HEK293 (cell line): Measurements from ENCODE around the gene RFX2.

ENCODE experiments used
- CTCF ChIA-PET: fragments of 350-600 bp; formaldehyde crosslinking; extraction: SDS; loops from one replicate; lab custom pipeline; 2021; ENCODE audit warnings: antibody characterized with exemption; lab: Yijun Ruan, JAX
- POLR2A ChIA-PET: fragments of 300-600 bp; formaldehyde crosslinking; extraction: SDS; loops from one replicate; lab custom pipeline; 2020; ENCODE audit warnings: antibody characterized with exemption, inconsistent platforms; lab: Yijun Ruan, JAX
- H3K27ac ChIP-seq: fragments of 200-500 bp; sonication (Bioruptor generic); 2 replicates; pipeline ENCODE4 v1.5.1; 2014; ENCODE audit warnings: low read depth, low read length, control low read depth, inconsistent platforms; ENCODE audit errors: extremely low read depth
- H3K36me3 ChIP-seq, 2 experiments: fragments of 200-500 bp in 1 of 2; sonication (Bioruptor generic) in 1 of 2; 1 replicate in 1 of 2; 2 replicates in 1 of 2; pipeline ENCODE4 v1.5.1; 2014 to 2017; ENCODE audit warnings: inconsistent platforms in 2 of 2, low read length in 2 of 2; ENCODE audit not compliant: control insufficient read depth in 2 of 2, insufficient read depth in 1 of 2
- H3K4me1 ChIP-seq: fragments of 200-500 bp; sonication (Bioruptor generic); 2 replicates; pipeline ENCODE4 v1.5.1; 2014; ENCODE audit warnings: mild to moderate bottlenecking, low read length, inconsistent platforms; ENCODE audit not compliant: control insufficient read depth, insufficient read depth
- H3K4me3 ChIP-seq: 2 replicates; pipeline ENCODE4 v1.5.1; 2011; ENCODE audit warnings: low read depth, mild to moderate bottlenecking, control low read depth, low read length, moderate library complexity
- H3K9me3 ChIP-seq: fragments of 200-500 bp; sonication (Bioruptor generic); 2 replicates; pipeline ENCODE4 v1.5.1; 2014; ENCODE audit warnings: low read depth, low read length, inconsistent platforms; ENCODE audit not compliant: control insufficient read depth, insufficient read depth
- EGR2 ChIP-seq: fragments of 450-650 bp; formaldehyde crosslinking; IDR thresholded peaks from 2 replicates; pipeline ENCODE4 v1.5.1; 2016; ENCODE audit warnings: low read depth, missing biosample characterization, missing genetic modification characterization
- KLF7 ChIP-seq: fragments of 450-650 bp; formaldehyde crosslinking; IDR thresholded peaks from 2 replicates; pipeline ENCODE4 v1.5.1; 2016; ENCODE audit warnings: missing biosample characterization, missing genetic modification characterization, borderline replicate concordance
- MZF1 ChIP-seq: fragments of 450-650 bp; formaldehyde crosslinking; IDR thresholded peaks from 2 replicates; pipeline ENCODE4 v1.5.1; 2017; ENCODE audit warnings: missing biosample characterization, missing genetic modification characterization, borderline replicate concordance
- OVOL3 ChIP-seq: fragments of 450-650 bp; formaldehyde crosslinking; IDR thresholded peaks from 2 replicates; pipeline ENCODE4 v1.5.1; 2016; ENCODE audit warnings: missing biosample characterization, missing genetic modification characterization
- REST ChIP-seq: fragments of 450-650 bp; formaldehyde crosslinking; IDR thresholded peaks from 2 replicates; pipeline ENCODE4 v1.5.1; 2016; ENCODE audit warnings: missing biosample characterization, missing genetic modification characterization
- SCRT1 ChIP-seq: fragments of 450-650 bp; formaldehyde crosslinking; IDR thresholded peaks from 2 replicates; pipeline ENCODE4 v1.5.1; 2016; ENCODE audit warnings: missing biosample characterization, missing genetic modification characterization, borderline replicate concordance
- SCRT2 ChIP-seq: fragments of 450-650 bp; formaldehyde crosslinking; IDR thresholded peaks from 2 replicates; pipeline ENCODE4 v1.5.1; 2016; ENCODE audit warnings: missing biosample characterization, missing genetic modification characterization
- TSHZ1 ChIP-seq: fragments of 450-650 bp; formaldehyde crosslinking; IDR thresholded peaks from 2 replicates; pipeline ENCODE4 v1.5.1; 2016; ENCODE audit warnings: missing biosample characterization, missing genetic modification characterization, borderline replicate concordance
- ZBTB48 ChIP-seq: fragments of 450-650 bp; formaldehyde crosslinking; IDR thresholded peaks from 2 replicates; pipeline ENCODE4 v1.5.1; 2016; ENCODE audit warnings: missing biosample characterization, missing genetic modification characterization
- ZNF121 ChIP-seq: fragments of 450-650 bp; formaldehyde crosslinking; IDR thresholded peaks from 2 replicates; pipeline ENCODE4 v1.5.1; 2016; ENCODE audit warnings: missing biosample characterization, missing genetic modification characterization
- ZNF350 ChIP-seq: fragments of 450-650 bp; formaldehyde crosslinking; IDR thresholded peaks from 2 replicates; pipeline ENCODE4 v1.5.0; 2017; ENCODE audit warnings: missing biosample characterization, mild to moderate bottlenecking, missing genetic modification characterization
- ZNF354C ChIP-seq: fragments of 450-650 bp; formaldehyde crosslinking; IDR thresholded peaks from 2 replicates; pipeline ENCODE4 v1.5.1; 2016; ENCODE audit warnings: missing biosample characterization, missing genetic modification characterization, low read depth, borderline replicate concordance
- ZNF366 ChIP-seq: fragments of 450-650 bp; formaldehyde crosslinking; conservative IDR thresholded peaks from 2 replicates; pipeline ENCODE4 v1.5.1; 2016; ENCODE audit warnings: missing biosample characterization, missing genetic modification characterization
- ZNF623 ChIP-seq: fragments of 450-650 bp; formaldehyde crosslinking; IDR thresholded peaks from 2 replicates; pipeline ENCODE4 v1.5.1; 2016; ENCODE audit warnings: missing biosample characterization, missing genetic modification characterization
- ZNF639 ChIP-seq: fragments of 450-650 bp; formaldehyde crosslinking; IDR thresholded peaks from 2 replicates; pipeline ENCODE4 v1.5.1; 2016; ENCODE audit warnings: missing biosample characterization, missing genetic modification characterization
- ZNF658 ChIP-seq: fragments of 450-650 bp; formaldehyde crosslinking; IDR thresholded peaks from 2 replicates; pipeline ENCODE4; 2016; ENCODE audit warnings: missing biosample characterization, missing genetic modification characterization
- ZNF670 ChIP-seq: fragments of 450-650 bp; formaldehyde crosslinking; IDR thresholded peaks from 2 replicates; pipeline ENCODE4 v1.5.1; 2016; ENCODE audit warnings: missing biosample characterization, missing genetic modification characterization, low read depth
- ZNF704 ChIP-seq: fragments of 450-650 bp; formaldehyde crosslinking; IDR thresholded peaks from 2 replicates; pipeline ENCODE4 v1.5.1; 2016; ENCODE audit warnings: missing biosample characterization, missing genetic modification characterization
- ZSCAN18 ChIP-seq: fragments of 450-650 bp; formaldehyde crosslinking; IDR thresholded peaks from 2 replicates; pipeline ENCODE4 v1.5.1; 2016; ENCODE audit warnings: missing biosample characterization, missing genetic modification characterization

Gene RFX2

GRCh38 chr19:6000228-6000847, 110.0 kb downstream of the RFX2 start:
- TF ChIP-seq ZNF350 (tag by site-specific recombination), result no peak
- H3K27ac ChIP-seq, result no peak overlapping the region
- ChIA-PET CTCF (interaction anchor here (1.3 to 2.3 kb wide), 3 partner anchors 13 to 48 kb away, joined by 4 to 10 read pairs (median 8); no protein-coding TSS in a partner anchor), POLR2A (no interaction called here)
- H3K9me3 ChIP-seq, result no peaks in the 10 kb centered on the region
- H3K36me3 ChIP-seq, result peaks cover 0 to 6% of the 10 kb centered on the region in 2 experiments; a peak in 1 of 3 replicates
- no peak overlapping the region for H3K4me3 ChIP-seq
- no peaks in the 10 kb centered on the region for H3K4me1 ChIP-seq

GRCh38 chr19:5999693-6000092, 110.6 kb downstream of the RFX2 start:
- ChIA-PET CTCF (interaction anchor here (1.3 to 1.9 kb wide), 3 partner anchors 12 to 49 kb away, joined by 4 to 10 read pairs (median 8); no protein-coding TSS in a partner anchor), POLR2A (no interaction called here)
- Histone ChIP-seq H3K36me3 (peaks cover 0 to 6% of the 10 kb centered on the region in 2 experiments; a peak in 1 of 3 replicates), H3K4me3 (no peak overlapping the region), H3K27ac (no peak overlapping the region), H3K9me3 (no peaks in the 10 kb centered on the region), H3K4me1 (no peaks in the 10 kb centered on the region)
- peak; percentile 94 for TF ChIP-seq ZNF623
- no peak for TF ChIP-seq ZNF639 (tag by site-specific recombination)
- TF ChIP-seq ZNF670 (tag by site-specific recombination), result no peak
- no peak for TF ChIP-seq ZNF350 (tag by site-specific recombination)
- TF ChIP-seq OVOL3 (tag by site-specific recombination), result no peak
- TF ChIP-seq ZSCAN18, result no peak

GRCh38 chr19:5997371-5997770, 112.9 kb downstream of the RFX2 start:
- Histone ChIP-seq H3K4me1 (no peaks in the 10 kb centered on the region), H3K9me3 (no peaks in the 10 kb centered on the region), H3K4me3 (no peak overlapping the region), H3K36me3 (peaks cover 0 to 3% of the 10 kb centered on the region in 2 experiments; a peak in 1 of 3 replicates), H3K27ac (no peak overlapping the region)
- ChIA-PET POLR2A (no interaction called here), CTCF (interaction anchor here (1.0 kb wide), 1 partner anchor 29 kb away, joined by 3 read pairs; no protein-coding TSS in a partner anchor)
- TF ChIP-seq REST (tag by site-specific recombination), result no peak
- TF ChIP-seq MZF1 (tag by site-specific recombination), result no peak
- no peak for TF ChIP-seq ZNF121
- no peak for TF ChIP-seq ZNF704 (tag by site-specific recombination)
- no peak for TF ChIP-seq EGR2 (tag by site-specific recombination)
- no peak for TF ChIP-seq ZBTB48 (tag by site-specific recombination)
- TF ChIP-seq ZNF366, result no peak
- TF ChIP-seq ZNF658 (tag by site-specific recombination), result no peak
- peak; percentile 79 for TF ChIP-seq SCRT2 (tag by site-specific recombination)
- no peak for TF ChIP-seq ZNF354C (tag by site-specific recombination)
- TF ChIP-seq KLF7 (tag by site-specific recombination), result no peak
- peak; percentile 62; the same call in 1 of the 2 replicates for TF ChIP-seq SCRT1 (tag by site-specific recombination)
- no peak for TF ChIP-seq TSHZ1 (tag by site-specific recombination)
